HEK293 (cell line): ENCODE results near the gene TMEM134.

ENCODE experiments used
- ZNF157 ChIP-seq: fragments of 450-650 bp; formaldehyde crosslinking; IDR thresholded peaks from 2 replicates; pipeline ENCODE4 v1.5.1; 2016; ENCODE audit warnings: missing biosample characterization, missing genetic modification characterization
- ZNF670 ChIP-seq: fragments of 450-650 bp; formaldehyde crosslinking; IDR thresholded peaks from 2 replicates; pipeline ENCODE4 v1.5.1; 2016; ENCODE audit warnings: missing biosample characterization, missing genetic modification characterization, low read depth

GRCh38 chr11:67494371-67495233 is 25.6 kb upstream of the TMEM134 start:
- TF ChIP-seq ZNF670 (tag by site-specific recombination), result no peak
- no peak for TF ChIP-seq ZNF157
